GM12873 (cell line): ENCODE measurements around the gene FZD2.

ENCODE experiments used
- TF ChIP-seq, protein P1 (sequence below): IDR thresholded peaks from 2 replicates; pipeline ENCODE4 v1.5.1; 2012; ENCODE audit warnings: low read depth, mild to moderate bottlenecking, moderate library complexity, low read length, control low read depth; ENCODE audit not compliant: insufficient read depth; ENCODE audit errors: missing control alignments

Gene FZD2

DNA sequence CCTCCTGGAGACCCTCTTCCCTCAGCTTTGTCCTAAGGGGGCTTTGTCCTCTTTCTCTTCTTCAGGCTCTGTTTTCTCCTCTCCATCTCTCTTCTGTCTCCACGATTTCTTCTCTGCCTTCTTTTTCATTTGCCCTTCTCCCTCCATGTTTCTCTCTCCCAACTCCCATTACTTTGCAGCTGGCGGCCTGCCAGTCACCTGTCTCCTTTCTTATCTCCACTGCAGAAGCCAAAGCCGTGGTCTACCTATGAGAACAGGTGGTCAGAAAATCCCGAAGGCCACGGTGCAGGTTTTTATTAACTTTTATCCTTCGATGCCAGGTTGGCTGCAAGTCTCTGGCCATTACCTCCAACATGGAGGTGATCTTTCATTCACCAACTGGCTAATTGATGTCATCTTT lies 45.1 kb downstream of the FZD2 start:
- TF ChIP-seq, protein P1, sequence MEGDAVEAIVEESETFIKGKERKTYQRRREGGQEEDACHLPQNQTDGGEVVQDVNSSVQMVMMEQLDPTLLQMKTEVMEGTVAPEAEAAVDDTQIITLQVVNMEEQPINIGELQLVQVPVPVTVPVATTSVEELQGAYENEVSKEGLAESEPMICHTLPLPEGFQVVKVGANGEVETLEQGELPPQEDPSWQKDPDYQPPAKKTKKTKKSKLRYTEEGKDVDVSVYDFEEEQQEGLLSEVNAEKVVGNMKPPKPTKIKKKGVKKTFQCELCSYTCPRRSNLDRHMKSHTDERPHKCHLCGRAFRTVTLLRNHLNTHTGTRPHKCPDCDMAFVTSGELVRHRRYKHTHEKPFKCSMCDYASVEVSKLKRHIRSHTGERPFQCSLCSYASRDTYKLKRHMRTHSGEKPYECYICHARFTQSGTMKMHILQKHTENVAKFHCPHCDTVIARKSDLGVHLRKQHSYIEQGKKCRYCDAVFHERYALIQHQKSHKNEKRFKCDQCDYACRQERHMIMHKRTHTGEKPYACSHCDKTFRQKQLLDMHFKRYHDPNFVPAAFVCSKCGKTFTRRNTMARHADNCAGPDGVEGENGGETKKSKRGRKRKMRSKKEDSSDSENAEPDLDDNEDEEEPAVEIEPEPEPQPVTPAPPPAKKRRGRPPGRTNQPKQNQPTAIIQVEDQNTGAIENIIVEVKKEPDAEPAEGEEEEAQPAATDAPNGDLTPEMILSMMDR = no peak

DNA sequence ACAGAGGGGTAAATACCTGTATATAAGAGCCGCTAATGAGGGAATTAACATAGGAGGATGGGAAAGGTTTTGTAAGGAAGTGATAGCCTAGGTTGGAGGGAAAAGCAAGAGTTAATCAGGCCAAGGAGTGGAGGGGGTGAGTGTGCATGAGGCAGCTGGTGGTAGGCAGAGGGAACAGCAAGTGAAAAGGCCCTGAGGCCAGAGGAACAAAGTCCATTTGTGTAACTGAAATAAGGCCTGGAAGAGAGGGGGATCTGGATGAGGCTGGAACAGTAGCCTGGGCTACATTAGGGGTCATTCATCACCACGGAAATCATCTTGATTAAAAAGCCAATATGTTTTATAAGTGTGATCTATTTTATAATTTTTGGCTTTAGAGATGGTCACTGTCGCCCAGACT lies 45.7 kb downstream of the FZD2 start:
- TF ChIP-seq, protein P1 = peak; percentile 12

DNA sequence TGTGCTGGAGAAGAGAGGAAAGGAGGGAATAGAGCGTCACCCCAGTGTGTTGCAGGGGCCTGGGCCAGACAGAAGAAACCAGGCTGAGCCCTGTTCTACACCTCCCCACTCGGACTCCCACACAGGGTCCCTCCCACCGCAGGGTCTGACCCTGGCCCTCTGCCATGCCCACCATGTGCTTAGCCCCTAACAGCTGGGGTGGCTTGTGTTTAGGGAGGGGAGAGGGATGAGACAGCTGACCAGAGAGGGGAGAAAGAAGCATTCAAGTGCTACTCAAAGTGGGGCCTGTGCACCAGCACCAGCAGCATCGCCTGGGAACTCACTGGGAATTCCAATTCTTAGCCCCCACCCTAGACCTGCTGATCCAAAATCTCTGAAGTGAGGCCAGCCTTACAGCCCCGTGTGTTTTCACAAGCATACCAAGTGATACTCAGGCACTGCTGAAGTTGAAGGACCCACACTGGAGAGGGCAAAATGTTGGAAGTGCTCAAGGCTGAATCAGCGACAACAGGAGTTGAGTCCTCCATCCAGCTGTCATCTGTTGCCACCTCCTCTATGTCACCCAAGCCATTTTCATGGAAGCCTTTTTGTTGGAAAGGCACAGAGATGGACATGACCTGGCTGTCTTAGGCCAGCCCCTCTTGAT lies 47.0 kb downstream of the FZD2 start:
- TF ChIP-seq, protein P1 = no peak

DNA sequence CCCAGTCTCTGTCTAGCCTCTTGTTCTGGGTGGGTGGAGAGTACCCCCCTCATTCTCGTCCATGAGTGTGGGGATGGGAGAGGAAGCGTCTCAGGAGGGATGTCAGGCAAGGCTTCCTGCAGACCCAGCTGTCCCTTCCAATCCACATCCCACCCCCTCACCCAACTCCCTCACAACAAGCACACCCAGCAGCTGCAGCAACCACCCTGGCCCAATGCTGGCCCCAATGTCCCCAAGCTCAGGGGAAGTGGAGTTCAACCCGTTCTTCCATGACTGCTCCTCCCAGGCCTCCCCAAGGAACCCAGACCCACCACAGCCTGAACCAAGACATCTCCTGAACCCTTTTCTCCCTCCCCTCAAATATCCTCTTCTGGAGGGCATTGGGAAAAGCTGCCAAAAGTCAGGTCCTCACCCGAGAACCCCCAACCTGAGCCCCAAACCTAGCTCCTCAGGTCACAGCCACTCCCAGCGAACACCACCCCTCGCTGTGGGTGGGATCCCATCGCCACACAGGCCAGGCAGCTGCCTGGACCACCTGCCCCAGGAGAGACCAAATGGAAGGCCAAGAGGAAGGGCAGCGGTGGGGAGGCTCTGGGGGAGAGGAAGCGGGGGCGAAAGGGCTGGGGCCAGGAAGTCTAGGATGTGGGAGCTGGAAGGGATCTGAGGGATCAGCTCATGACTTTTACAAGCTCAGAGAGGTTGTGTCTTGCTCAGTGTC lies 47.6 kb downstream of the FZD2 start:
- TF ChIP-seq, protein P1 = no peak

DNA sequence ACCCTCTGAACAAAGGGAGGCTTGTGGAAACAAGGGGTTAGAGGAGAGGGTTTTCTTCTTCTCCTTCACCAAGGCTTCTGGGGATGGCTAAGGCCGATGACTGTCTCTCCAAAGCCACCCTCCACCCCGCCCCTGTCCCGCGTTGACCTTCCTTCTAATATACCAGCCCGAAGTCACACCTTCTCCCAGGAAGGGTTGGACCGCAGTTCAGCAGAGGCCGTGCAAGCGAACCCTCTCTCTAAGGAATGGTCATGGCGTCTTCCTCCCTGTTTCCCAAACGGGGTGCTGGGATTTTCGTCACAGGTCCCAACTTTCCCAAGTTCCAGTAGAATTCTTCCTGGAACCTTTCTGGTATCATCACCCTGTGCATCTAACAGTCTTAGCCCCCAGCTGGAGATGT lies 49.4 kb downstream of the FZD2 start:
- TF ChIP-seq, protein P1 = no peak

DNA sequence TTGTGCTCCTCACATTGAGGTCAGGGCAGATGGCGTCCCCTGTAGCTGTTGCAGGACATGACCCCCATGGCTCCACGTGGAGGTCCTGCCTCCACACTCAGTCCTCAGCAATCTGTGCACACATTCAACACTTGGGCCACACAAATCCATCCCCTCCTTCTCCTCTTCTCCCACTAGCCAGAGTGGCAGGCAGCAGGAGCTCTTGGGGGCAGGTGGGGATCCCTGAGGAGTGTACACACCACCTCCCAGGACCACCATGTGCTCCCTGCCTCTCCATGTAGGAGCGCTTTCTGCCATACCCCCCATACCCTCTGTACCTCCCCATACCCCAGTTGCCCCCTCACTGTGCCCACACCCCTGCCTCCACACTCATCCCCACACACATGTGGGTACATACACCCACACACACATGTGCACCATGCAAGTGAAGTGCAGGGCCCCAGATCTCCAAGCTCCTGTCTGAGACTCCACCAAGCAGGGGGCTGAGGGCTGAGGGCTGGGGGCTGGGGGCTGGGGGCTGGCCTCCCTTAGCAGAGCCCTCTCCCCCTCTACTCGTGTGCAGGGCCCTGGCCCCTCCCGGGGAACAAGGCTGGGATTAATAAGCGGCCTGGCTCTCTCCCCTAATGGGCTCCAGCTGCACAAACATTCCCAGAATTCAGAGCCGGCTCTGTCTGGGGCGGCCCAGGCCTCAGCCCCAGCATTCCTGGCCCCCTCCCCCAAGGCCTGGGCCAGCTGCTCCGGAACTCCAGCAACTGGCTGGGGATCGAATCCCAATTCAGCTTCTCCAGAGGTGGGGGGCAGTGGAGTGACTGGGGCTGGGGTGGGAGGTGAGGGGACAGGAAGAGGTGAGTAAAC lies 50.8 kb downstream of the FZD2 start:
- TF ChIP-seq, protein P1 = no peak
